H9 (cell line): ENCODE measurements around the gene NMRK1. TPM values are rescaled to one million over a fixed set of nuclear protein-coding genes. Genes with fewer than 3 reads are reported as not detected.

Source experiments
- DNase-seq: peaks from one replicate; pipeline ENCODE4 v3.0.0-alpha.2; 2017
- H2AFZ ChIP-seq: one replicate; pipeline ENCODE4 v1.6.1; 2013; ENCODE audit warnings: mild to moderate bottlenecking, low read length, control low read depth, moderate library complexity
- H2AK5ac ChIP-seq: 2 replicates; pipeline ENCODE4 v1.6.1; 2013; ENCODE audit warnings: low read length, control low read depth, mixed read lengths; ENCODE audit not compliant: insufficient read length
- H2BK120ac ChIP-seq: one replicate; pipeline ENCODE4 v1.6.1; 2013; ENCODE audit warnings: low read depth, mild to moderate bottlenecking, low read length, control low read depth, inconsistent platforms; ENCODE audit not compliant: poor library complexity, severe bottlenecking
- H2BK12ac ChIP-seq: 2 replicates; pipeline ENCODE4 v1.6.1; 2013; ENCODE audit warnings: low read length, control low read depth, mixed read lengths, low read depth; ENCODE audit not compliant: insufficient read length
- H2BK15ac ChIP-seq: 2 replicates; pipeline ENCODE4 v1.6.1; 2013; ENCODE audit warnings: low read depth, low read length, control low read depth
- H2BK20ac ChIP-seq: one replicate; pipeline ENCODE4 v1.6.1; 2013; ENCODE audit warnings: low read depth, mild to moderate bottlenecking, low read length, control low read depth, inconsistent platforms; ENCODE audit not compliant: poor library complexity, severe bottlenecking
- H2BK5ac ChIP-seq: 2 replicates; pipeline ENCODE4 v1.6.1; 2013; ENCODE audit warnings: low read length, control low read depth, mixed read lengths; ENCODE audit not compliant: insufficient read length
- H3K14ac ChIP-seq: 2 replicates; pipeline ENCODE4 v1.6.1; 2013; ENCODE audit warnings: low read length, control low read depth; ENCODE audit not compliant: insufficient read depth
- H3K18ac ChIP-seq: 2 replicates; pipeline ENCODE4 v1.6.1; 2013; ENCODE audit warnings: low read depth, mild to moderate bottlenecking, mixed read lengths, low read length, control low read depth; ENCODE audit not compliant: insufficient read length
- H3K23ac ChIP-seq: 2 replicates; pipeline ENCODE4 v1.6.1; 2013; ENCODE audit warnings: low read length, control low read depth, mixed read lengths, low read depth; ENCODE audit not compliant: insufficient read length
- H3K23me2 ChIP-seq: 2 replicates; pipeline ENCODE4 v1.6.1; 2013; ENCODE audit warnings: low read depth, mild to moderate bottlenecking, mixed read lengths, low read length, control low read depth; ENCODE audit not compliant: insufficient read length, poor library complexity, severe bottlenecking
- H3K27ac ChIP-seq: 2 replicates; pipeline ENCODE4 v1.5.1; 2013; ENCODE audit warnings: low read length, control low read depth, mixed read lengths, low read depth; ENCODE audit not compliant: insufficient read length
- H3K27me3 ChIP-seq: 2 replicates; pipeline ENCODE4 v1.6.1; 2013; ENCODE audit warnings: low read length, control low read depth, inconsistent platforms; ENCODE audit not compliant: insufficient read depth
- H3K4ac ChIP-seq: 2 replicates; pipeline ENCODE4 v1.6.1; 2013; ENCODE audit warnings: low read depth, mild to moderate bottlenecking, control low read depth, inconsistent platforms, low read length, moderate library complexity
- H3K4me1 ChIP-seq: 2 replicates; pipeline ENCODE4 v1.6.1; 2013; ENCODE audit warnings: low read length, control low read depth, inconsistent platforms; ENCODE audit not compliant: insufficient read depth
- H3K4me2 ChIP-seq: 2 replicates; pipeline ENCODE4 v1.6.1; 2013; ENCODE audit warnings: low read length, control low read depth, mixed read lengths; ENCODE audit not compliant: insufficient read length, insufficient read depth
- H3K56ac ChIP-seq: 2 replicates; pipeline ENCODE4 v1.6.1; 2013; ENCODE audit warnings: low read depth, mild to moderate bottlenecking, mixed read lengths, low read length, control low read depth; ENCODE audit not compliant: insufficient read length
- H3K79me1 ChIP-seq: 2 replicates; pipeline ENCODE4 v1.6.1; 2013; ENCODE audit warnings: low read depth, mild to moderate bottlenecking, moderate library complexity, low read length, control low read depth, inconsistent platforms; ENCODE audit not compliant: insufficient read depth, poor library complexity, severe bottlenecking
- H3K79me2 ChIP-seq: 2 replicates; pipeline ENCODE4 v1.6.1; 2013; ENCODE audit warnings: low read length, control low read depth, inconsistent platforms; ENCODE audit not compliant: insufficient read depth
- H3K9ac ChIP-seq: 2 replicates; pipeline ENCODE4 v1.6.1; 2013; ENCODE audit warnings: low read length, control low read depth, mixed read lengths; ENCODE audit not compliant: insufficient read length; ENCODE audit errors: extremely low read depth
- H3K9me3 ChIP-seq: one replicate; pipeline ENCODE4 v1.6.1; 2013; ENCODE audit warnings: low read depth, low read length, inconsistent platforms; ENCODE audit not compliant: control insufficient read depth
- H3T11ph ChIP-seq: one replicate; pipeline ENCODE4 v1.6.1; 2013; ENCODE audit warnings: mild to moderate bottlenecking, low read length, control low read depth, inconsistent platforms
- H4K20me1 ChIP-seq: one replicate; pipeline ENCODE4 v1.6.1; 2013; ENCODE audit not compliant: control insufficient read depth, insufficient read length, insufficient read depth
- H4K5ac ChIP-seq: 2 replicates; pipeline ENCODE4 v1.6.1; 2013; ENCODE audit warnings: low read depth, mild to moderate bottlenecking, mixed read lengths, low read length, control low read depth; ENCODE audit not compliant: insufficient read length
- H4K8ac ChIP-seq: replicated peaks from 2 replicates; pipeline ENCODE4 v1.6.1; 2013; ENCODE audit warnings: low read length, control low read depth, mixed read lengths, low read depth; ENCODE audit not compliant: insufficient read length
- H4K91ac ChIP-seq: 2 replicates; pipeline ENCODE4 v1.6.1; 2013; ENCODE audit warnings: low read depth, mild to moderate bottlenecking, moderate library complexity, mixed read lengths, low read length, control low read depth; ENCODE audit not compliant: insufficient read length
- H3K27ac Mint-ChIP-seq, 3 experiments: 2 replicates in 2 of 3; 3 replicates in 1 of 3; pipeline ENCODE4 v1.8.0; 2020 to 2021; ENCODE audit warnings: mixed read lengths in 3 of 3, mild to moderate bottlenecking in 1 of 3, moderate library complexity in 1 of 3
- H3K27me3 Mint-ChIP-seq: 2 replicates; pipeline ENCODE4 v1.8.0; 2021; ENCODE audit warnings: low read depth, mild to moderate bottlenecking, moderate library complexity, mixed read lengths
- H3K36me3 Mint-ChIP-seq, 3 experiments: 2 replicates in 2 of 3; 3 replicates in 1 of 3; pipeline ENCODE4 v1.8.0; 2020 to 2021; ENCODE audit warnings: low read depth in 3 of 3, mixed read lengths in 3 of 3; ENCODE audit not compliant: insufficient read depth in 1 of 3
- H3K4me1 Mint-ChIP-seq, 2 experiments: 2 replicates each; pipeline ENCODE4 v1.8.0; 2020; ENCODE audit warnings: mixed read lengths in 2 of 2
- H3K4me3 Mint-ChIP-seq, 2 experiments: 2 replicates in 1 of 2; 3 replicates in 1 of 2; pipeline ENCODE4 v1.8.0; 2020 to 2021; ENCODE audit warnings: mild to moderate bottlenecking in 2 of 2, mixed read lengths in 2 of 2, moderate library complexity in 1 of 2
- H3K9me3 Mint-ChIP-seq, 2 experiments: 2 replicates in 1 of 2; 3 replicates in 1 of 2; pipeline ENCODE4 v1.8.0; 2020; ENCODE audit warnings: mild to moderate bottlenecking in 2 of 2, mixed read lengths in 2 of 2, moderate library complexity in 1 of 2
- WGBS: extraction: QIAGEN DNeasy Blood & Tissue Kit; methylation state at CpG from one replicate; pipeline ENCODE4 v1.1.7; 2013; ENCODE audit warnings: missing lambda C conversion rate, low lambda C conversion rate, mixed read lengths; ENCODE audit not compliant: insufficient read length; ENCODE audit errors: extremely low coverage; 5-methylcytosine and 5-hydroxymethylcytosine counted together
- total RNA-seq: library from RNA; stranded (reverse); gene quantifications from 2 replicates; pipeline ENCODE4 v1.2.1, GENCODE V29; 2021
- TF ChIP-seq, protein P1 (sequence below): fragments of 200-600 bp; sonication (generic); conservative IDR thresholded peaks from 3 replicates; pipeline ENCODE4 v1.8.0; 2021; ENCODE audit warnings: antibody characterized with exemption, mild to moderate bottlenecking

Gene NMRK1
- total RNA-seq, 1 experiment from 2014 or later = 3.0 TPM

GRCh38 chr9:75047506-75047905 is 40.4 kb downstream of the NMRK1 start:
- H3K4me1 Mint-ChIP-seq = no peaks in the 10 kb centered on the region
- H3K27me3 ChIP-seq = no peaks in the 10 kb centered on the region
- H3K36me3 Mint-ChIP-seq = no peaks in the 10 kb centered on the region
- H4K5ac ChIP-seq = no peak overlapping the region
- DNase-seq = no peak
- no peak overlapping the region for H3K4me3 Mint-ChIP-seq
- no peaks in the 10 kb centered on the region for H4K20me1 ChIP-seq
- no peak overlapping the region for H3K18ac ChIP-seq
- H3K14ac ChIP-seq = no peak overlapping the region
- no peak overlapping the region for H3T11ph ChIP-seq
- H4K91ac ChIP-seq = no peak overlapping the region
- no peaks in the 10 kb centered on the region for H3K9me3 ChIP-seq
- no peak overlapping the region for H2BK12ac ChIP-seq
- H3K56ac ChIP-seq = no peak overlapping the region
- no peak overlapping the region for H3K4me2 ChIP-seq
- H3K4ac ChIP-seq = no peak overlapping the region
- H2BK15ac ChIP-seq = no peak overlapping the region
- no peak overlapping the region for H2AFZ ChIP-seq
- H2BK120ac ChIP-seq = no peak overlapping the region
- H2BK5ac ChIP-seq = no peak overlapping the region
- H3K79me1 ChIP-seq = no peaks in the 10 kb centered on the region
- H3K23me2 ChIP-seq = no peaks in the 10 kb centered on the region
- H3K9me3 Mint-ChIP-seq = no peaks in the 10 kb centered on the region
- TF ChIP-seq, protein P1, sequence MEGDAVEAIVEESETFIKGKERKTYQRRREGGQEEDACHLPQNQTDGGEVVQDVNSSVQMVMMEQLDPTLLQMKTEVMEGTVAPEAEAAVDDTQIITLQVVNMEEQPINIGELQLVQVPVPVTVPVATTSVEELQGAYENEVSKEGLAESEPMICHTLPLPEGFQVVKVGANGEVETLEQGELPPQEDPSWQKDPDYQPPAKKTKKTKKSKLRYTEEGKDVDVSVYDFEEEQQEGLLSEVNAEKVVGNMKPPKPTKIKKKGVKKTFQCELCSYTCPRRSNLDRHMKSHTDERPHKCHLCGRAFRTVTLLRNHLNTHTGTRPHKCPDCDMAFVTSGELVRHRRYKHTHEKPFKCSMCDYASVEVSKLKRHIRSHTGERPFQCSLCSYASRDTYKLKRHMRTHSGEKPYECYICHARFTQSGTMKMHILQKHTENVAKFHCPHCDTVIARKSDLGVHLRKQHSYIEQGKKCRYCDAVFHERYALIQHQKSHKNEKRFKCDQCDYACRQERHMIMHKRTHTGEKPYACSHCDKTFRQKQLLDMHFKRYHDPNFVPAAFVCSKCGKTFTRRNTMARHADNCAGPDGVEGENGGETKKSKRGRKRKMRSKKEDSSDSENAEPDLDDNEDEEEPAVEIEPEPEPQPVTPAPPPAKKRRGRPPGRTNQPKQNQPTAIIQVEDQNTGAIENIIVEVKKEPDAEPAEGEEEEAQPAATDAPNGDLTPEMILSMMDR = no peak
- no peaks in the 10 kb centered on the region for H3K4me1 ChIP-seq
- H2AK5ac ChIP-seq = no peak overlapping the region
- H3K27me3 Mint-ChIP-seq = no peaks in the 10 kb centered on the region
- WGBS = no CpG with 5 or more reads among the region's 2 CpGs
- no peak overlapping the region for H2BK20ac ChIP-seq
- no peak overlapping the region for H4K8ac ChIP-seq
- H3K9ac ChIP-seq = no peak overlapping the region
- H3K23ac ChIP-seq = no peak overlapping the region
- H3K27ac Mint-ChIP-seq = no peak overlapping the region
- no peak overlapping the region for H3K27ac ChIP-seq
- no peaks in the 10 kb centered on the region for H3K79me2 ChIP-seq
